Lung microvascular endothelial cell (primary cell): ENCODE data around the gene CRYBB1. TPM values are rescaled to one million over a fixed set of nuclear protein-coding genes. Genes with fewer than 3 reads are reported as not detected.
"Not testable (repeated sequence)": the region's sequence is repeated elsewhere in the genome, so short reads cannot be mapped to it uniquely, and the experiment has no call there.

ENCODE experiments used
- DNase-seq, 2 donors: peaks; one replicate each; pipeline versions ENCODE4 v3.0.0 to v3.0.0-alpha.2; 2010; ENCODE audit warnings: low read depth in 2 of 2
- total RNA-seq: library from RNA; depleted of rRNA; stranded (reverse); fragments of >200 nt; gene quantifications from 2 replicates; pipeline ENCODE4 v1.2.1, GENCODE V29; 2014

The CRYBB1 gene
- total RNA-seq, 1 donor from 2014 or later = 0.40 TPM

GRCh38 chr22:26636296-26636695 lies 18.5 kb upstream of the CRYBB1 start:
- DNase-seq = no peak

GRCh38 chr22:26635117-26635516 lies 17.3 kb upstream of the CRYBB1 start:
- DNase-seq = no peak

- no peak for DNase-seq
These were observed 16.4 kb upstream of the CRYBB1 start for GRCh38 chr22:26634189-26634588.

GRCh38 chr22:26632422-26633155 lies 14.8 kb upstream of the CRYBB1 start:
- DNase-seq = peak; percentile 19 to 95

- DNase-seq = no peak
These were observed 13.5 kb upstream of the CRYBB1 start for GRCh38 chr22:26631282-26631681.

- peak in 1 of 2 donors; percentile 96 for DNase-seq
These were observed 12.3 kb upstream of the CRYBB1 start for GRCh38 chr22:26629988-26630761.

- no peak for DNase-seq
These were observed 7.0 kb upstream of the CRYBB1 start for GRCh38 chr22:26624803-26625202.

DNA sequence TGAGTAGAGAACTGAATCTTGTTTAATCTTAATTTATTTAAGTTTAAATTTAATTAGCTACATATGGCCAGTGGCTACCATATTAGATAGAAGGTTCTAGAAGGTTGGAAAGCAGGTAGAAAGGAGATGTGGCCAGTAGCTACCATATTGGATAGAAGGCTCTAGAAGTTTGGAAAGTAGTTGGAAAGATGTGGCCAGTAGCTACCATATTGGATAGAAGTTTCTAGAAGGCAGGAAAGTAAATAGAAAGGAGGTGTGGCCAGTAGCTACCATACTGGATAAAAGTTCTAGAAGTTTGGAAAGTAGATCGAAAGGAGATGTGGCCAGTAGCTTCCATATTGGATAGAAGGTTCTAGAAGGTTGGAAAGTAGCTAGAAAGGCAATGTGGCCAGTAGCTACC lies 6.2 kb upstream of the CRYBB1 start:
- no peak for DNase-seq

GRCh38 chr22:26621663-26622062 lies 3.8 kb upstream of the CRYBB1 start, which contains the start of gene CRYBA4:
CRYBA4 (plus strand) TSS chr22:26621963; CDS start chr22:26622597, 634 bp downstream.
- no peak for DNase-seq

DNA sequence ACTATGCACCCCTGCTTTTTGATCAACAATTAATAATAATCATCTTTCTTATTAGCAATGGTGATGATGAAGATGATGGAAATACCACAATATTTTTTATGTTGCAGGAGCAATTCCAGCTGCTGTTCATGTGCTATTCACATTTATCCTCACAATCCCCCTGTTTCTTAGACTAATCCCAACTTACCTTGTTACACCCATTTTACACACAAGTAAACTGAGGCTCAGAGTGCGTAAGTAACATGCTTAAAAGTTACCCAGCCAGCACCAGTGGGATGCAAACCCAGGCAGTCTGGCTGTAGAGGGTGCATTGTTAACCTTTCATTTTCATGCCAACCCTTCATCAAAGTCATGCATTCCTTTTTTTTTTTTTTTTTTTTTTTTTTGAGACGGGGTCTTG lies 2.4 kb upstream of the CRYBB1 start:
- no peak for DNase-seq

DNA sequence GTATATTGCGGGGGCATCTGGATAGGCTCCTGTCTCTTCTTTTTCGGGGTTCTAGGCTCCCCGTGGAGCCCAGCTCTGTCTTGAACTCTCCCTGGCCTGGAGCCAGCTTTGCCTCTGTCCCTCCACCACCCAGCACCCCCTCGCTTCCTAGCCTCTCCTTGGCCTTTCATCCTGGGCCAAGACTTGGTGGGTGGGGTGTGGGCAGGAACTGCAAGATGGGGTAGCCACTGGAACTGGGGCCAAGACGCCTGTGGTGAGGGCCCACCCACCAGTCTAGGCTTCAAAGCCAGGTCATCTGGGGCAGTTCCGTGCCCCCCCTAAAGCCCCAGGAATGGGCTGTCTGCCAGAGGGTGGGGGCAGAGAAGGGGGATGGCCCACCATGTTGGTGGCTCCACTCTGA lies 1.7 kb upstream of the CRYBB1 start:
- no peak for DNase-seq

DNA sequence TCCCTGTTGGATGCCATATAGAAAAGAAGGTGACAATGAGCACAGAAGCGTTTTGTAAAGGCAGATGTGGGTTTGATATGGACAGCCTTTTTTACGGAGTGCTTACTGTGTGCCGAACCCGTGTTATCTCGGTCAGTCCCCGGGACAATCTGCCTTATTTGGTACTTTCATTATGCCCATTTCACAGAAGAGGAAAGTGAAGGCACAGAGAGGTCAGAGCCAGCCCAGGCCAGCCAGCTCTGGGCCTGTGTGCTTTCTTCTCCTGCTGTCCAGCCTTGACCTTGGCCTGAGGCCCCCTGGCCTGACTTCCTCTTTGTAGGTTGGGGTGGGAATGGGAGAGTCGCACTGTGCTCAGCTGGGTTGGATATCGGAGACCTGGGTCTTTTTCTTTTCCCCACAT lies 628 bp upstream of the CRYBB1 start:
- DNase-seq = no peak

DNA sequence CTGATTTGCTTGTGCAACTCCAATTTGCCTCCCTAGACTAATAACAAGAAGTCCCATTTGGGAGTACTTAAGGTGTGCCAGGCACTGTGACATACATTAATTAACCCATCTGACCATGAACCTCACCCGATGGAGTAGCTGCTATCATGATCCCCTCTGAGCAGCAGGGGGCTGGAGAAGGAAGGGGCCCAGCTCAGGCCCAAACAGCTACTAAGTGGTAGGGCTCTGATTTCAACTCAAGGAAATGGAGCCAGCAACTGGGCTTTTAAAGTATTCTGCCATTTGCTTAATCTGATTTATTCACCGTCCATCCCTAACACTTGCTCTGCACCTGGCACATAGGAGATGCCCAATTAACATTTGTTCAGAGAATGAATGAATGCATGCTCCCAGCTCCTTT lies 1.2 kb downstream of the CRYBB1 start:
- DNase-seq = no peak

- DNase-seq = no peak
These were observed 1.9 kb downstream of the CRYBB1 start for GRCh38 chr22:26615830-26616435.

DNA sequence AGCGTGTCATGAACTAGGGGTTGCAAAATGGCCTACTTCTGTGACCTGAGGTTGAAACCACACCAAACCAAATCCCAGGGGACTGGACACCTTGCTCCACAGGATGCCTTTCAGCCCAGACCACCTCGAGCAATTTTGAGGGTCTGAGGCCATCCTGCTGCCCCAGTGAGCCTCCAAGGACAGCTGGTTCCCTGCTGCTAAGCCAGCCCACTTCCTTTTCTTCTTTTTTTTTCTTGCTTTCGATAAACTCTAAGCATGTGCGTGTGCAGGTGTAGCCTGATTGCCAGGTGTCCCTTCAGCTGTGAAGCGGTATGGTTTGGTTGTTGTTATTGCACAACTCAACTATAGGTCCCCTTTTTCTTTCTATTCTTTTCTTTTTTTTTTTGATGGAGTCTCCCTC lies 2.7 kb downstream of the CRYBB1 start:
- no peak for DNase-seq

GRCh38 chr22:26614322-26614721 lies 3.5 kb downstream of the CRYBB1 start:
- DNase-seq = no peak

GRCh38 chr22:26613753-26614152 lies 4.1 kb downstream of the CRYBB1 start:
- not testable (repeated sequence) for DNase-seq

DNA sequence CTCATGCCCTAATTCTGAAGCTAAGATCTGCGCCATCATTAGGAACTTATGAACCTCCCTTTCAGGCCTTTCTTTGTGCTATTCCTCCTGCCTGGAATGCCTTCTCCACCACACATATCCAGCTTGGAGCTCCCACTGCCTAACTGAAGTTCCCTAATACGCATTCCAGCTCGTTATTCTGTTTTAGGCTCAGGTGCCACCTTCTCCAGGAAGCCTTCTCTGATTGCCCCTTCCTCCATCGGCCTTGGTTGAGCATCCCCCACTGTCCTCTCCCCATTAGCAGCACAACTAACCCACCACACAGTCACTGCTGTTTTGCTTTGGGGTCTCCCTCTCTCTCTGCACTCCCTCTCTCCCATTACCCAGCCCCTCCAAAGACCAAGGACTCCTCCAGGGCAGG lies 5.2 kb downstream of the CRYBB1 start:
- no peak for DNase-seq

DNA sequence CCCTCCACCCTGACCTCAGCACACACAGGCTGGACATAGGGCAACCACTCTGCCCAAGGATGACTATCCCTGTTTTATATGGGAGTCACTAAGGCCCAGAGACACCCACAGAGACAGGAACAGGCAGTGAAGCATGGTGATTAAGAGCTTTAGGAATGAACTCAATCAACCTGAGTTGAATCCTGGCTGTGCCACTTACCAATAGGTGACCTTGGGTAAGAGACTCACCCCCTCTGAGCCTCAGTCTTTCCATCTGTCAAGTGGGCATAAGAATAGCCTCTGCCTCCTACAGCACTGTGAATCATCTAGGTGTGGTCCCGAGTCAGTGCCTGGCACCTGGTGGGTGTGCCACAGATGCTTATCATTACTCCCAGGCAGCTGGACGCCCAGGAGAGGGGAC lies 6.8 kb downstream of the CRYBB1 start:
- no peak for DNase-seq

GRCh38 chr22:26610072-26610958 lies 7.5 kb downstream of the CRYBB1 start:
- peak; percentile 17 to 57 for DNase-seq

DNA sequence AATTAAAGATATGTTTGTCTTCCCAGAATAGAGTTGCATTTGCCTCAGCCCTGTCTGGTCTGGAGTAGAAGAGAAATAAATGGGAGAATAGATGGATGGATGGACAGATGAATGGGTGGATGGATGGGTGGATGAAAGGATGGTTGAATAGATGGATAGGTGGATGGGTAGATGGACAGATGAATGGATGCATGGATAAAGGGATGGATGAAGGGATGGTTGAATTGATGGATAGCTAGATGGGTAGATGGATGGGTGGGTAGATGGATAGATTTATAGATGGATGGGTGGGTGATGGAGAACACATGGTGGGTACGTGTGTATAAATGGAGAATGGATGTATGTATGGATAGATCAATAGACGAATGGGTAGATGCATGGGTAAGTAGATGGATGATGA lies 8.5 kb downstream of the CRYBB1 start:
- DNase-seq = no peak

GRCh38 chr22:26608129-26608528 lies 9.7 kb downstream of the CRYBB1 start:
- no peak for DNase-seq
